ENCODE data around the gene SLC25A6. TPM values are rescaled to one million over a fixed set of nuclear protein-coding genes. Genes with fewer than 3 reads are reported as not detected.
A peak's percentile ranks its signal among the peaks of the same experiment; 100 is the strongest.

Gene SLC25A6
- total RNA-seq (2021) = 178 and 212 TPM in 2 replicates
- Bru-seq, nascent RNA = percentile 93 among the genes with signal in this experiment
- percentile 84 among the genes with signal in this experiment for BruChase-seq, experiment 1, labeled RNA remaining after a 2-hour chase
- BruChase-seq, experiment 2, labeled RNA remaining after a 6-hour chase = percentile 95 among the genes with signal in this experiment
- long read RNA-seq, transcript SLC25A6-201 (4 exons, 2,062 nt) = major isoform, 201 of 813 reads
- long read RNA-seq, partial matches to known transcripts = 605 of 813 reads
- long read RNA-seq, other reads (novel, unspliced or antisense) = 6 of 813 reads

- peak within 1 kb of the TSS; percentile 93 for H3K27ac ChIP-seq
- H3K36me3 ChIP-seq (ENCODE audit: low read depth) = peaks cover 40% of the 10 kb centered on the region
- peak within 1 kb of the TSS; percentile 99 for H3K4me2 ChIP-seq
- POLR2A ChIA-PET (ENCODE audit: unreplicated experiment) = no interaction called here
- H2AFZ ChIP-seq = peak within 1 kb of the TSS; percentile 80
- CTCF ChIA-PET = no interaction called here
- TF ChIP-seq EZH2 (IDR thresholded peaks at IDR 0.05; ENCODE audit: low read depth) (no peak), CTCF (conservative IDR thresholded peaks at IDR 0.05) (peak; percentile 48; the same call in 1 of the 2 replicates)
- H3F3A ChIP-seq (ENCODE audit: insufficient read depth, low read depth) = peaks cover 47% of the 10 kb centered on the region
- no peaks in the 10 kb centered on the region for H3K9me3 ChIP-seq (ENCODE audit: insufficient read depth, low read depth)
- H3K4me3 ChIP-seq = peak within 1 kb of the TSS; percentile 100
- H3K4me1 ChIP-seq (replicated peaks; ENCODE audit: insufficient read depth) = peaks cover 9% of the 10 kb centered on the region
- peak; percentile 89 to 97 for DNase-seq
- intact Hi-C loops (cut with micrococcal nuclease; ENCODE audit: unreplicated experiment) = loop anchor here (5.0 kb wide), 1 partner anchor 145 kb away; no protein-coding TSS in a partner anchor
- TSS peak; percentile 46 for BruUV-seq (replicated peaks)
- peaks cover 50% of the 10 kb centered on the region for H4K20me1 ChIP-seq (ENCODE audit: insufficient read depth)
- peaks cover 79% of the 10 kb centered on the region for H3K79me2 ChIP-seq (ENCODE audit: low read depth)
- H3K9me2 ChIP-seq (ENCODE audit: insufficient read depth) = no peaks in the 10 kb centered on the region
- no peaks in the 10 kb centered on the region for H3K27me3 ChIP-seq (ENCODE audit: insufficient read depth, low read depth)
Measured at GRCh38 chrX:1391707-1392375, at the start of gene SLC25A6. Gene SLC25A6 (minus strand): TSS chrX:1392113. CDS start chrX:1392009, 104 bp downstream.

GRCh38 chrX:1440506-1440905 is 48.6 kb upstream of the SLC25A6 start:
- no peak overlapping the region for H3K27ac ChIP-seq
- no TSS peak for BruUV-seq (replicated peaks)

More at GRCh38 chrX:1440506-1440905, 48.6 kb upstream of the SLC25A6 start:
- Histone ChIP-seq H2AFZ (no peak overlapping the region), H3K4me2 (no peak overlapping the region), H3K36me3 (ENCODE audit: low read depth) (no peaks in the 10 kb centered on the region), H3F3A (ENCODE audit: insufficient read depth, low read depth) (no peaks in the 10 kb centered on the region), H3K4me1 (replicated peaks; ENCODE audit: insufficient read depth) (no peaks in the 10 kb centered on the region), H3K9me3 (ENCODE audit: insufficient read depth, low read depth) (no peaks in the 10 kb centered on the region), H4K20me1 (ENCODE audit: insufficient read depth) (no peaks in the 10 kb centered on the region), H3K4me3 (no peak overlapping the region), H3K27me3 (ENCODE audit: insufficient read depth, low read depth) (no peaks in the 10 kb centered on the region), H3K79me2 (ENCODE audit: low read depth) (no peaks in the 10 kb centered on the region), H3K9me2 (ENCODE audit: insufficient read depth) (no peaks in the 10 kb centered on the region)
- no peak for DNase-seq
- ChIA-PET POLR2A (ENCODE audit: unreplicated experiment) (no interaction called here), CTCF (no interaction called here)
- TF ChIP-seq CTCF (conservative IDR thresholded peaks at IDR 0.05) (no peak), EZH2 (IDR thresholded peaks at IDR 0.05; ENCODE audit: low read depth) (no peak)
- intact Hi-C loops (cut with micrococcal nuclease; ENCODE audit: unreplicated experiment) = no loop called here
